Activated CD4-positive, alpha-beta T cell treated with anti-CD3 and anti-CD28 coated beads, Interleukin-10, Interleukin-2, amounts not matched to agents 100 ng/mL and 50 ng/mL, durations not matched to agents 16 hours and 8 hours (primary cell): ENCODE data around the gene PDCD7.
"Not testable (repeated sequence)": the region's sequence is repeated elsewhere in the genome, so short reads cannot be mapped to it uniquely, and the experiment has no call there.

Experiments used
- DNase-seq: peaks from one replicate; pipeline ENCODE4 v3.0.0-alpha.2; 2020

The PDCD7 gene

DNA sequence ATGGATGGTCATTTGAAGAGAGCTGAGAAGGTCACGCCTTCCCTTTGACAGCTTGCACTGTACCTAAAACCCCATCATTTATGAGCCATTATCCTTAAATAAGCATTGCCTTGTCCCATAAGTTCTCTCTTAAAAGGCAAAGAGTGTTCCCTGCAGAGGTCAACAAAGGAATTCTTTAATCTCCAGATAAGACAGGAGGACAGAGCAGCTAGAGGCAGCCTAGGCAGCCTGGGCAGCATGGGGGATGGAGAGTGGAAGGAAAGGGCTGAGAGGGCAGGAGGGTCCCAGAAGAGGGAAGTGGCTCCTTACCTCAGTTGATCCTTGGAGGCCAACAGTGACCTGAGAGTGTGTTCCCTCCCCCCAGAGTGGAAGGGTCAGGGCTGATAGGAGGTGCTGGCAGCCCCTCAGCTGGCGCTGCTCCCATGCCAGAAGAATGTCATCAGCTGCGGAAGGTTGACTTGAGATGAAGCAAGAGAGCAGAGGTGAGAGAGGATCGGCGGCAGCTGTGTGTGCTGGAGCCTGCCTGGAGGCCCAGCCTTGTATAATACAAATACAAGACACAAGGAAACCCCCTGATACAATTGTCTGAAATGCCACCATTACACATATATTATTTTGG lies 44.3 kb downstream of the PDCD7 start:
- no peak for DNase-seq

DNA sequence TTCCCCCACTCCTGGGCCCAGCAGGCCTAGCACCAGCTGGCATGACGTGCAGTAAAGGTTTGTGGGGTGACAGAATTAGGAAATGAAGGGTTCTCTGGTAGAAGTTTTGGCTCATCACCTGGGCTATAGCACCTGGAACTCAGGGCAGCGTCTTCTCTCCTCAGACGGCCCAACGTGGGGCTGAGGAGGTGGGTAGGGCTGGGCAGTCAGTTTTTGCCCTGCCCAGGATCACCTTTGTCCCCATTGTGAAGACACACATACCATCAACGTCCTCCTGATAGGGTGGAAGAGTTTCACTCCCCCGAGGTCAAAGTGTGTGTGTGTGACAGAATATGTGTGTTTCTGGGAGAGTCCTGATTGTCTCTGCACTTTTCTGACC lies 45.0 kb downstream of the PDCD7 start:
- no peak for DNase-seq

DNA sequence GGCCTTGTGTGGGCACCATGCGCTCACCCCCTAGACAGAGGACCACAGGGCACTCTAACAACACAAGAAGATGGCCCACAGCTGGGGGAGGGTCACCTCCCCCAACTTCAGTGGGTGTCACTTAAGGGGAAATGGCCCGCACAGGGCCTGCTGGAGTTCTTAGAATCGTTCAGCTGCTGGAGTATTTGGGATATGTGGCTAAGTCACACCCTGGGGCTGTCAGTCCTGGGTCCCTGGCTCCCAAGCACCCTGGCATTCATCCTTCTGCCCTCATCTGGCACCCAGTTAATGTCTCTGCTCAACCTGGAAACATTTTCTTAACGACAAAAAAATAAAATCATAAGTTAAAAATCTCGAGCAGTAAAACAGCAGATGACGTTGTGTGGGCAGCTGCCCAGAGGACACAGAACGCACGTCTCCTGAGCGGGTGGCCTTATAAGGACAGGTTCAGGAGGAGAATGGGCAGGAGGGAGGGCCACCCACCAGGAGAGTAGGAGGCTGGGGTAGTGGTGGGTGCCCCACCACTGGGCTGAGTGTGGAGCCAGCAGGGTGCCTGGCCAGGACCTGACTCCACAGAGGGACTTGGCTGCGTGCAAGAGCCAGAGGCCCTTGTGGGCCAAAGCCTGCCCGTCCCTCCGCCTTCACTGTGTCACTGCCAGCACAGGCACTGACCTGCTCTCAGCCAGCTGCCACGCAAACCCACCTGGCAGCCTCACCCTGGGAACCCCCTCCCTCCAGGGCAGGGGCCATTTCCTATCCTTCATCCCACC lies 45.5 kb downstream of the PDCD7 start:
- DNase-seq, result no peak

DNA sequence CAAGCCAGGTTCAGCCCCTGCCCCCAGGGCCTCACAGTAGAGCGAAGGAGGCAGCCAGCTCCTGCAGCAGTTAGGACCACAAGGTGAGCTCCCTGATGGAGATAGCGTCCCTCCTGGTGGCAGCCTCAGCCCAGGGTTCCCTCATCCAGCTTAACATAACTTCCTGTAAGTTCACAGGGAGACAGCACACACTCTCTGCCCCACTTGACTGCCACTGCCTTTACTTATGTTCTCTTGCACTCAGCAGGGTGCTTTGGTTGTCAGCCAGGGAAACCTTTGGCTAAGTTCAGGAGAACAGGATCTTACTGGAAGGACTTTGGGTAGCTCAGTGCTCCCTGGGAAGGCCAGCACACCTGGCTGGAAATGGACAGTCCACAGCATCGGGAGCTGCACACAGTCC lies 46.2 kb downstream of the PDCD7 start:
- no peak for DNase-seq

DNA sequence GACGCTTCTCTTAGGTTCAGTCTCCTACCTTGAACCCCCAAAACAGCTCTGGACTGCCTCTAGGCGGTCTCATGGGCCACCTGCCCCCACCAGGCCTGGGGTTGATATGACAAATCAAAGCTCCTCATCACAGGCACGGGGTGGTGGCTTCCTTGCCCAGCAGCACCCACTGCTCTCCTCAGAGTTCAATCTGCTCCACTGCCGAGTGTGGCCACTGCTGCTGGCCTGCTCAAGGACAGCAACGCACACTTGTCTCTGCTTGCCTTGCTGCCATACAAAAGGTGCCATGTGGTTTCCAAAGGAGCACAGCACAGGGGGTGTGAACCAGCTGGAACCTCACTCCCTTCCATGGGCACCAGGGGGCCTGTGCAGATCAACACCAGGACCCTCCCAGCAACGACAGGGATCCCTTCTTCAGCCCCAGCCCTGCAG lies 46.9 kb downstream of the PDCD7 start:
- DNase-seq, result no peak

DNA sequence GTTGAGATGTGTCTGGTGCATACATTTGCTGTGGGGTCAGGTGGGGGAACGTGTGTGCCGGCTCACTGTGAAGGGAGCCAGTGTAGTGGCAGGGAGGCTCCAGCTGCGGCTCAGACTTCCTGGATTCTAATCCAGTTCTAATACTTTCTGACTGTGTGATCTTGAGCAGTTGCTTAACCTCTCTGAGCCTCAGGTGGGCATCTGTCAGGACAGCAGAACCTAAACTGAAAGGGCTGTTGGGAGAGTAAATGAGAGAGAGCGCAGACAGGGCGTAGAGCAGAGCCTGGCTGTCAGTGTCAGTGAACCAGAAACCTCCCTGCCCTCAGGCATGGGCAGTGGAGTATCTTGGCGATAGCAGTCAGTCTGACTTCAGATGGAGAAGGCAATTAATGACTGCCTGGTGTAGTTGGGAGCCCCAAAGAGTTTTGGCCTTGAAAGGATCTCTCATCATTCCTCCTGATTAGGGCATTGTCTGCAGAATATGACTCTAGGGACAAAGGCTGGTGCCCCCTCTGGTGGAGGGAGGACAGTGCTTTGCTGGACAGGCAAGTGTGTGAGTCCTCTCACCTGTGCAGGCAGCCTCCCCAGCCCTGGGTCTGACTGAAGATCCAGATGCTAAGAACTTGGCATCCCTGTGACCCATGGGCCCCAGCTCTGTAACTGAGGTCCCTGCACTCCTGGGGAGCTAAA lies 47.5 kb downstream of the PDCD7 start:
- peak; percentile 14 for DNase-seq

DNA sequence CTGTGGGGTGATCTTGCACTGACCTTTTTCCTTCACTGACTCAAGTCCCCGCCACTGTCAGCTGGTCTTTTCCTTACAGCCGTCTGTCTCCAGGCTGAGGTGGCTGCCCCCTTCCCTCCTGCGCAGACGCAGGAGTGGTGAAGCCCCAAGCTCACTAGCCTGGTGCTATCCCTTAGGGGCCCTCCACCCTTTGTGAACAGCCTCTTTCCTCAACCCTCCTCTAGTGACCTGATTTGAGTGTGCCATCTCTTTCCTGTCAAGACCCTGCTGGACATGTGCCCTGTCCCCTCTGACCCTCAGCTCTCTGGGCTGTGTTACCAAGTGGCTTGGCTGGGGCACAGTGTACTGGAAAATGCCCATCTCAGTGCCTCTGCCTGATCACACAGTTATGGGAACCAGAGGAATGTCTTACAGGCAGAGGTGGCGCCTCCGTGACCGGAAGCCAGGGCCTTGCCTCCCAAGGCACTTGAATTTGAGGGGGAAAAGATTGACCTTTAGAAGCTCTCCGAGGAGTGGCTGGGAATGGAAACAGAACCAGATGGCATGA lies 48.3 kb downstream of the PDCD7 start:
- DNase-seq, result no peak

DNA sequence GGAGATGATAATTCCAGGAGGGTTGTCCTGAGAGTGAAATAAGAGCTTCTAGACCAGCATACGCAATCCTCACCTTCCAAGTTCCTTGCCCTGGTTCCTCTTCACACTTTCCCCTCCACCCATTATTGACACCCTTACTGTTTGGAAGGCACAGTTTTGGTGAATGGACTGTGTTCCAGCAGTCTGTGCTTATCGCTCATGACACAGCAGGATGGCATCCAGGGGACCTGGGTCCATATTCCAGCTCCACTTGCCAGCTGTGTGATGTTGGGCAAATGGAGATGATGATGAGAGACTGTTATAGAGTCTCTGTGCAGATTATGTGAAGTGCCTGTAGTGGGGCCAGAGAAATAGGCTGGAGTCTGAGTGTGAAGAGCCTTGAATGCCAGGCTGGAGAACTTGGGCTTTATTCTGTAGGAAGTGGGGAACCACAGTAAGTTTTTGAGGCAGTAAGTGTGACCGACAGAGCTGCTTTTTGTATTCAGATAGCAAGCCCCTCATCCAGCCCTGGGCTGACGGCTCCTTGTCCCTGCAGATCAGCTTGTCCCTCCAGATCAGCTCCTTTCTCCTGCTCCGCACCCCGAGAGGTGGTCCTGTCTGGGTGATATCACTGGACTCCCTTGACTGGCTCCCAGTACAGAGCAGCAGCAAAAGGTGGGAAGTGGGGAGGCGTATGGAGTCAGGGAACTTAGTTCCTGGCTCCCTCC lies 49.0 kb downstream of the PDCD7 start:
- no peak for DNase-seq

DNA sequence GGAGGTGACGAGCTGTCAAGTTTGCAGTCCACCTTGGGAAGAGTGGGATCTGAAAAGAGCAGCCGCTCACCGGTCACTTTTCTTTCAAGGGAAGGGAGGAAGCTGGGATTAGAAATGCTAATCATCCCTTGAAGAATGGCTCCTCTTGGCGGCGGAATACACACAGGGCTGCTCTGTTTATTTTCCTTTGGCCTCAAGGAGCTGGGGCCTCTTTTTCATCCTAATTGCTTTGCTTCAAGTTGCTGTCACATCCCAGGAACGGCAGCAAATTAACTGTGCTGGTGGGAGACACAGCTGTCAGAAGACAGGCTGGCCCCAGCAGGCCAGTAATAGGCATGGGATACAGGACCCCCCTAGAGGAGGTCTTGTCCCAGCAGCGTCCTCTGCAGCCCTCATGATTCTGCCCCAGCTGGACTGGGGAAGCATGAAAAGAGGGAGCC lies 50.3 kb downstream of the PDCD7 start:
- DNase-seq, result no peak

DNA sequence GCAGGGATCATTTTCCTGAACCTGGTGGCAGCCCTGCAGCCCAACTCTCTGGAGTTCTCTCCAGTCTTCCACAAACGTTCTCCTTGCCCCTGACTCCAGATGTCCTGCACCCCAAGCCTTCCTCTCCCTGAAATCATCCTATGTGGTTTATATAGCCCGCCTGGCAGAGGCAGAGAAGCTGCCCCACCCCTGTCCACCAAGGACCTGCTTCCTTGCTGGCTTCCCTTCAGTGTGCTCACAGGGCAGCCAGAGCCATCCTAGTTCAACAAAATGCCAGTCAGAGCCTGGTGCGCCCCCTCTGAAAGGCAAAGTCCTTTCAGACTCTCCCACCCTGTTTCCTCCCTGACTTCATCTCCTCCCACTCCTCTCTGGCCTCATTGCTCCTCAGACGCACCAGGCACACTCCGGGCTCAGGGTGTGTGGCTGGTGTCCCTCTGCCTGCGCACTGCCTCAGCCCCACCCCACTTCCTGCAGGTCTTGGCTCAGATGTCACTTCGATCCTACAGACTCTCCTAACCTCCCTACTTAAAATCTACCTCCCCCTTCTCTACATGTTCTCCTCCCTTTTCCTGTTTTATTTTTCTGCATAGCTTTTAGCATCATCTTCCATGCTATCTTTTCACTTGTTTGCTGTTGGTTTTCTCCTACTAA lies 51.2 kb downstream of the PDCD7 start:
- no peak for DNase-seq

DNA sequence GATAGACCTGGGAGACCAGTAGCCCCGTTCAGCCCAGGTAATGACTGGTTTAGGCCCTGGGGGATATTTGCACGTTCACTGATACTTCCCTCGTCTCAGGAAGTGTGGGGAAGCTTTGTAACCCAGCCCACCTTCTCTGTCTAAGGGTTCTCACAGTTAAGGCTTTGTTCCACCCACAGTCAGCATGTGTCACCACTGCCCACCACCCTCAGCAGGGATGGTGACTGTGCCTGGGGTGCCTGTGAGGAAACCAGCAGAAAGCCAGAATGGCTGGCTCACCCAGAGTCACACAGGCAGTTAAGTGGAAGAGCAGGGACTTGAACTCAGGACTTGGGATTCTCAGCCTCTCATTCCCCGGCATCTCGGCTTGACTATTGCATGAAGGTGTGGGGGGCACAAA lies 51.9 kb downstream of the PDCD7 start:
- DNase-seq, result no peak

DNA sequence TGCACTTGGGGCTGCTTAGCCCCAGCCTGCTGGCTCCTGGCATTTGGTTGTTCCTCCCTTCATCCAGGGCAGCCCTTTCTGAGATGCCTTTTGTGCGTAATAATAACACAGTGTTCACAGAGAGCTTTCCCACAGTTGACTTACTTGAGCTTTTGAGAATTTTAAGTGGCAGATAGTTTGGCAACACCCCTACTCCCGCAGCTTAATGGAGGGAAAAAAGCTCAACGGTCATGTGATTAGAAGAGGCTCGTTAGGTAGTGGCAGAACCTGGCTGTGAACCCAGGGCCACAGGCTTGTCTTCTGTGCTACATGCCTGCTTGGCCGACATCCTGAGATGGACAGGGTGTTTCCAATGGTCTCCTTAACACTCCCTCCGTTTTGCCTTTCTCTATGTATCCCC lies 52.3 kb downstream of the PDCD7 start:
- no peak for DNase-seq

DNA sequence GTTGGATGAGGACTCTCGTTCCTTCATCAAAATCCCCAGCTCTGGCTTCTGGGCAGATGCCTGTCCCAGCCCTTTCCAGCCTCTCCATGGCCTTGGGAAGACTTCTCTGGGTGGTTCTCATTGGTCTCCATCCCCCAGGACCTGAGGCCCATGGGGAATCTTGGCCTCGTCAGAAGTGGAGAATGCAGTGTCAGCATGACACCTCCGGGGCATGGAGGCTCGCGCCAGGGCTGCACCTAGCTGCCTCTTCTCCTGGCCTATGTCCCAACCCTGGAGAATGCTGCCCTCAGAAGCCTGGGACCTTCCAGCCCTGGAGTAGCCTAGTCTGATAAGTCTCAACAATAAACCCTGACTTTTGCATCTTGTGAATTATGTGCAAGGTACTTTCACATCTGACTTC lies 54.0 kb downstream of the PDCD7 start:
- no peak for DNase-seq

DNA sequence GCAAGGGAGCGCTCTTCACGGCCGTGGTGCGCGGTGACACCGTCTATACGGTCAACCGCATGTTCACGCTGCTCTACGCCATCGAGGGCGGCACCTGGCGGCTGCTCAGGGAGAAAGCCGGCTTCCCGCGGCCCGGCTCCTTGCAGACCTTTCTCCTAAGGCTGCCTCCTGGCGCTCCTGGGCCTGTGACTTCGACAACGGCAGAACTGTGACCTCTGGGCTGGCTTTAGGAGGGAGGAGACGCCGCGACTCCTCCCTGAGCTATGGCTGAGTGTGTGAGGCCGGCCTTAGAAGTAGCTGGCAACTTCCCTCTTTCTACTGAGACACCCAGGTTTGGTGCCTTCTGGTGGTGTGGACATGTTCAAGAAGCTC lies 55.6 kb downstream of the PDCD7 start:
- DNase-seq, result peak; percentile 54

DNA sequence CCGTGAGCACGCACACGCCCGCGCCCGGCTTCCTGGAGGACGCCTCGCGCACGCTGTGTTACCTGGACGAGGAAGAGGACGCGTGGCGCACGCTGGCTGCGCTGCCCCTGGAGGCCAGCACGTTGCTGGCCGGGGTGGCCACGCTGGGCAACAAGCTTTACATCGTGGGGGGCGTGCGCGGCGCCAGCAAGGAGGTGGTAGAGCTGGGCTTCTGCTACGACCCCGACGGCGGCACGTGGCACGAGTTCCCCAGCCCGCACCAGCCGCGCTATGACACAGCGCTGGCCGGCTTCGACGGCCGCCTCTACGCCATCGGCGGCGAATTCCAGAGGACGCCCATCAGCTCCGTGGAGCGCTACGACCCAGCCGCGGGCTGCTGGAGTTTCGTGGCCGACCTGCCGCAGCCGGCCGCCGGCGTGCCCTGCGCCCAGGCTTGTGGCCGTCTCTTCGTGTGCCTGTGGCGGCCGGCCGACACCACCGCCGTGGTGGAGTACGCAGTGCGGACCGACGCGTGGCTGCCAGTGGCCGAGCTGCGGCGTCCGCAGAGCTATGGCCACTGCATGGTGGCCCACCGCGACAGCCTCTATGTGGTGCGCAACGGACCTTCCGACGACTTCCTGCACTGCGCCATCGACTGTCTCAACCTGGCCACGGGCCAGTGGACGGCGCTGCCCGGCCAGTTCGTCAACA lies 56.2 kb downstream of the PDCD7 start:
- DNase-seq, result no peak

DNA sequence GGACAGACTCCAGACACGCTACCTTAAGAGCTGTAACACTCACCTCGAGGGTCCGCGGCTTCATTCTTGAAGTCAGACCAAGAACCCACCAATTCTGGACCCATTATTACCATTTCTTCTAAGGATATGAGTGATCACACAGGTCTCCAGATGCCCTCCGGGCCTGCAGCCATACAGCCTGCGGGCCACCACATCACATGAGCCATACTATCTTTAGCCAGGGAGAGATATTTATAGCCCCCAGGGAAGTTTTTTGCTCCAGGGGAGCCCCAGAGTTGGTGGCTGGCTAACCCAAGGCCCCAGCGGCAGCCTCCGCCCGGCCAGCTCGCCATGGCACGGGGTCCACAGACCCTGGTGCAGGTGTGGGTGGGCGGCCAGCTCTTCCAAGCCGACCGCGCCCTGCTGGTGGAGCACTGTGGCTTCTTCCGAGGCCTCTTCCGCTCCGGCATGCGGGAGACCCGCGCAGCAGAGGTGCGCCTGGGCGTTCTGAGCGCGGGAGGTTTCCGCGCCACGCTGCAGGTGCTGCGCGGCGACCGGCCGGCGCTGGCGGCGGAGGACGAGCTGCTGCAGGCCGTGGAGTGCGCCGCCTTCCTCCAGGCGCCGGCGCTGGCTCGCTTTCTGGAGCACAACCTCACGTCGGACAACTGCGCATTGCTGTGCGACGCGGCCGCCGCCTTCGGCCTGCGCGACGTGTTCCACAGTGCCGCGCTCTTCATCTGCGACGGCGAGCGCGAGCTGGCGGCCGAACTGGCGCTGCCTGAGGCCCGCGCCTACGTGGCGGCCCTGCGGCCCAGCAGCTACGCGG lies 56.9 kb downstream of the PDCD7 start, which contains the start of gene KBTBD13:
Gene KBTBD13, plus strand, starts transcription at position 261 of the 805 bp plus-strand sequence. Its CDS starts 70 bp downstream, at position 331.
- DNase-seq, result no peak

DNA sequence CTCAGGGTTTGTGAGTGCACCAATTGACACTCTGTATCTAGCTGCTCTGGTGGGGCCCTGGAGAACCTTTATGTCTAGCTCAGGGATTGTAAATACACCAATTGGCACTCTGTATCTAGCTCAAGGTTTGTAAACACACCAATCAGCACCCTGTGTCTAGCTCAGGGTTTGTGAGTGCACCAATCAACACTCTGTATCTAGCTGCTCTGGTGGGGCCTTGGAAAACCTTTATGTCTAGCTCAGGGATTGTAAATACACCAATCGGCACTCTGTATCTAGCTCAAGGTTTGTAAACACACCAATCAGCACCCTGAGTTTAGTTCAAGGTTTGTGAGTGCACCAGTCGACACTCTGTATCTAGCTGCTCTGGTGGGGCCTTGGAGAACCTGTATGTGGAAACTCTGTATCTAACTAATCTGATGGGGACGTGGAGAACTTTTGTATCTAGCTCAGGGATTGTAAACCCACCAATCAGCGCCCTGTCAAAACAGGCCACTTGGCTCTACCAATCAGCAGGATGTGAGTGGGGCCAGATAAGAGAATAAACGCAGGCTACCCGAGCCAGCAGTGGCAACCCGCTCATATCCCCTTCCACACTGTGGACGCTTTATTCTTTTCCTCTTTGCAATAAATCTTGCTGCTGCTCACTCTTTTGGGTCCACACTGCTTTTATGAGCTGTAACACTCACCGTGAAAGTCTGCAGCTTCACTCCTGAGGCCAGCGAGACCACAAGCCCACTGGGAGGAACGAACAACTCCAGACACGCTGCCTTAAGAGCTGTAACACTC lies 57.8 kb downstream of the PDCD7 start:
- not testable (repeated sequence) for DNase-seq

DNA sequence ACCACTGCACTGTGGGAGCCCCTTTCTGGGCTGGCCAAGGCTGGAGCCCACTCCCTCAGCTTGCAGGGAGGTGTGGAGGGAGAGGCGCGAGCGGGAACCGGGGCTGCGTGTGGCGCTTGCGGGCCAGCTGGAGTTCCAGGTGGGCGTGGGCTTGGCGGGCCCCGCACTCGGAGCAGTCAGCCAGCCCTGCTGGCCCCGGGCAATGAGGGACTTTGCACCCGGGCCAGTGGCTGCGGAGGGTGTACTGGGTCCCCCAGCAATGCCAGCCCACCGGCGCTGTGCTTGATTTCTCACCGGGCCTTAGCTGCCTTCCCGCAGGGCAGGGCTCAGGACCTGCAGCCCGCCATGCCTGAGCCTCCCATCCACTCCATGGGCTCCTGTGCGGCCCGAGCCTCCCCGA lies 58.7 kb downstream of the PDCD7 start:
- not testable (repeated sequence) for DNase-seq

DNA sequence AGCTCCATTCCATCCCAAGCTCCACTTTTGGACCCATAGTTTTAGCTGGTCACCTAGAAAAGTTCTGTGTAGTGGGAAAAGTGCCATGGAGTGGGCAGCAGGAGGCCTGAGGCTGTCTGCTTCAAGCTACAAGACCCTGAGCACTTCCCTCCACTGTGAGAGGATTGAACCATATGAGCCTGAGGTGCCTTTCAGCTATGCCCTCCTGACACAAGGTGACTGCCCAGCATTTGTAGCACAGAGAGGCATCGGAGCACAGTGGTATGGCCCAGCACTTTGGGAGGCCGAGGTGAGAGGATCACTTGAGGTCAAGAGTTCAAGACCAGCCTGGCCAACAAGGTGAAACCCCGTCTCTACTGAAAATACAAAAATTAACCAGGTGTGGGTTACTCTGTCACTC lies 61.0 kb downstream of the PDCD7 start:
- DNase-seq, result no peak

DNA sequence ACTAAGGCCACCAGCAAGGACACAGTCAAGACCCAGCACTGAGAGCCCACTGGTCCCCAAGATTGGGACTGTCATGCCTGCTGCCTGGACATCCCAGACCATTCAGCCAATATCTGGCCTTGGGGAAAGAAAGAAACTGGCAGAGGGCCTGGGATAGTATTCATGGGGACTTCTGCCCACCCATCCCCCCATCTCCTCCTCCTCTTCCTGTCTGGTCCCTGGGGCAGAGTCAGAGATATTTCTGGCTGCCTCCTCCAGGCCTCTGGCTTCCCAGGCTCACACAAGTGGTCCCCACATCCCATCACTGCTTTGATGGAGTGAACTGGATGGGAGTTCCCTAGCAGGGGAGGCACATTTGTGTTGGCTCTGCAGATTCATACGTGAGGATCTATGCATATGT lies 61.6 kb downstream of the PDCD7 start:
- DNase-seq, result no peak
